Stimulated activated CD4-positive, alpha-beta T cell treated with anti-CD3 and anti-CD28 coated beads, Interleukin-12 subunit alpha, Interleukin-12 subunit beta, amount 100 ng/mL, for 4 hours (primary cell): ENCODE data around the gene HSD17B11.
"Not testable (repeated sequence)": the region's sequence is repeated elsewhere in the genome, so short reads cannot be mapped to it uniquely, and the experiment has no call there.

Experiments
- DNase-seq: peaks from one replicate; pipeline ENCODE4 v3.0.0-alpha.2; 2020

The HSD17B11 gene, protein sequence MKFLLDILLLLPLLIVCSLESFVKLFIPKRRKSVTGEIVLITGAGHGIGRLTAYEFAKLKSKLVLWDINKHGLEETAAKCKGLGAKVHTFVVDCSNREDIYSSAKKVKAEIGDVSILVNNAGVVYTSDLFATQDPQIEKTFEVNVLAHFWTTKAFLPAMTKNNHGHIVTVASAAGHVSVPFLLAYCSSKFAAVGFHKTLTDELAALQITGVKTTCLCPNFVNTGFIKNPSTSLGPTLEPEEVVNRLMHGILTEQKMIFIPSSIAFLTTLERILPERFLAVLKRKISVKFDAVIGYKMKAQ

GRCh38 chr4:87390891-87391575 is at the start of gene HSD17B11:
Gene HSD17B11, minus strand, starts transcription at chr4:87391188. Its CDS starts 118 bp downstream, at chr4:87391070.
- peak; percentile 62 for DNase-seq

DNA sequence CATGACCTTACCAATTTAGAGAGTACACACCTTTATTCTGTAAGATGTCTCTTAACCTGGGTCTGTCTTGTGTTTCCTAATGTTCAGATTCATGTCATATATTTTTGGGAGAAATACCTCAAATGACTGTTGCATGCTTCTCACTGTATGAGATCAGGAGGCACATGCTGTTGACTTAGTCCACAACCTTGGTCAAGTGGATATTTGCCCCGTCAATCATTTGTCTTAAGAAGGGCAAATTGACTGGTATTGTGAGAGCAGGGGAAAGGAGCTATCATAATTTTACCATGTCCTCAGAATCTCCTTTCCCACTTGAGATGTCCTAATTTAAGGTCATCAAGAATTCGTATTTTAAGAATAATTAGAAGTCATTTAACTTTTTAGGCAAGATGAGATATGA is 42.4 kb upstream of the HSD17B11 start:
- no peak for DNase-seq

GRCh38 chr4:87430038-87430437 is 39.0 kb upstream of the HSD17B11 start:
- no peak for DNase-seq

- no peak for DNase-seq
These were observed 38.0 kb upstream of the HSD17B11 start for GRCh38 chr4:87428979-87429378.

- DNase-seq: no peak
These were observed 36.5 kb upstream of the HSD17B11 start for GRCh38 chr4:87427518-87427868.

GRCh38 chr4:87426865-87427517 is 36.0 kb upstream of the HSD17B11 start:
- no peak for DNase-seq

GRCh38 chr4:87425711-87426110 is 34.7 kb upstream of the HSD17B11 start:
- DNase-seq: no peak

- not testable (repeated sequence) for DNase-seq
These were observed 33.1 kb upstream of the HSD17B11 start for GRCh38 chr4:87424099-87424543.

GRCh38 chr4:87423317-87424098 is 32.5 kb upstream of the HSD17B11 start:
- DNase-seq: no peak

DNA sequence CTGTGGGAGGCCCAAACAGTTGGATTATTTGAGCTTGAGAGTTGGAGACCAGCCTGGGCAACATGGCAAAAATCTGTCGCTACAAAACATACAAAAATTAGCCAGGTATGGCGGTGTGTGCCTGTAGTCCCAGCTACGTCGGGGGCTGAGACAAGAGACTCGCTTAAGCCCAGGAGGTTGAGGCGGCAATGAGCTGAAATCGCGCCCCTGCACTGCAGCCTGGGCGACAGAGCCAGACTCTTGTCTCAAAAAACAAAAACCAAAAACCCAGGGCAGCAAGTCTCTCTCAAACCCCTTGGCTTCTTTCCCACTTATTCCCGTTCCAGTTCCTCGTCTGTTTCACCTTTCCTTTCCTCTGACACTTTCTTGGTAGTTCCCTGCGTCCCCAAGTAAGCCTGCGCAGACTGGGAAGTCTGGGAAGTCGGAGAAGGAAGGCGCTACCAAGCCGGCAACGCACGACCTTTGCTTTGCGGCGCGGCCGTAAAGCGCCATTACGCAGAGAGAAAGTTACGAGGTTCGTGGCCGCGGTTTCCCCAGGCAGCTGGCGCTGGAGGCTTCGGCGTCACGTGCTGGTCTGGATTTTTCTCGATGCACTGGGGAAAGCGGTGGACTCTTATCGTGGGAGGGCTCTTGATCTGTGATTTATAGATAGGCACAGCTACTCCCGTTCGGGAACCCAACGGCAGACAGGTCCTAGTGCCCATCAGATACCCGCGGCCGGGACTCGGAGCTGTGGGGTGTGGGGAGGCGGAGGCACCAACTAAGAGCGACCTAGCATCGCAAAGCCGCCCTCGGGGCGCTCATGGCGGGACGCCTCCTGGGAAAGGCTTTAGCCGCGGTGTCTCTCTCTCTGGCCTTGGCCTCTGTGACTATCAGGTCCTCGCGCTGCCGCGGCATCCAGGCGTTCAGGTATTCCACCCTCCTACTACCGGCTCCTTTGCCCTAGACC is 31.4 kb upstream of the HSD17B11 start, which contains the start of gene NUDT9:
Gene NUDT9 (plus strand): TSS at position 470 of the 949 bp plus-strand sequence. CDS start 333 bp downstream, at position 803.
- peak; percentile 81 for DNase-seq

- DNase-seq: no peak
These were observed 29.4 kb upstream of the HSD17B11 start for GRCh38 chr4:87420276-87420830.

DNA sequence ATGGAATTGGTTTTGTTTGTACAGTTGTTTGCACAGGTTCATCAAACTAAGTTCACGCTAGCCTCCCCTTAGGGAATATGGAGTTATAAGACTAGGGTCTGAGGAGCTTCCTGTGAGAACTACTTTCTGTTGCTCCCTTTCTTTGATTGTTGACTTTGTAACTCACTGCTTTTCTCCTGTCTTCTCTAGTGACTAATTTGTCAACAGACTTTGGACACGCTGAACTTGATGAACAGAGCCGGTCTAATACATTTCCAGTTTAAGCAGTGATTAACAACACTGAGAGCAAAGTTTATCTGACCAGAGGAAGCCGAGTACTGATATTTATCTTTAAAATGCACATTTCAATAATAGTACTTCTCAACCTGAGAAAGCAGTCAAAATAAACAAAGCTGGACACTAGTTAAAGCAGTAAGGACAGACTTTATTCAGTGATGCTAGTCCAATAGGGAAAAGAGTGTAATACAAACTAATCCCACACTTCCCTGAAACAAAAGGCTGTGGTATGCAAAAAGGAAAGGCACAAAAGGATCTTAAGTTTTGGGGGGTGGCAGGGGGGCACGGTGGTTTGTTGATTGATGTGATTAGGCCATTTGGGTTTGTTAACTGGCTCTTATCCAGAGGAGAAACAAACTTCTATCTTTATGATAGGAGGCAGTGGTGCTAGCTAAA is 28.7 kb upstream of the HSD17B11 start:
- no peak for DNase-seq

DNA sequence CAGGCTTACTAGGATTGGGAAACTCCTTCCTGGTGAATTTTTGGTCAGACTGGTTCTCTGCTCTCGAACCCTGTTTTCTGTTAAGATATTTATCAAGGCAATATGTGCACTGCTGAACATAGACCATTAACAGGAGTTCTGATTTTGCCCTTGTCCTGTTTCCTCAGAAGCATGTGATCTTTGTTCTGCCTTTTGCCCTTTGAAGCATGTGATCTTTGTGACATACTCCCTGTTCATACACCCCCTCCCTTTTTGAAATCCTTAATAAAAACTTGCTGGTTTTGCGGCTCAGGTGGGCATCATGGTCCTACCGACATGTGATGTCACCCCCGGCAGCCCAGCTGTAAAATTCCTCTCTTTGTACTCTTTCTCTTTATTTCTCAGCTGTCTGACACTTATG is 27.4 kb upstream of the HSD17B11 start:
- DNase-seq: not testable (repeated sequence)

DNA sequence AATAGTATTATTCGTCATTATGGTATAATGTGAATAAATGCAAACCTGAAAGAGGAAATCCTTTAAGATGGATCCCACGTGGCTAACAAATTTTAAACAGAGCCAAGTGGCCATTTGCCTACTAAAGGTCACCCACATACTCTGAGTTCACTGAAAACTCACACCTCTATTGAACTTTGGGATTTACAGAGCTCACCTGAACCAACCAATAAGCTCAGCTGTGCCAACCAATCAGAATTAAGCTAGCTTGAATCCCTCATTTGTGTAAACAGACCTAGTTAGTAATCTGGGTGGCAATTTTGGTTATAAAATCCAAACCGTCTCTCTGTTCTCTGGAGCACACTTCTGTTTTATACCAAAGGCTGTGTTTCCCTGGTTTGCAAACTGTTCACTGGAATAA is 26.0 kb upstream of the HSD17B11 start:
- no peak for DNase-seq

DNA sequence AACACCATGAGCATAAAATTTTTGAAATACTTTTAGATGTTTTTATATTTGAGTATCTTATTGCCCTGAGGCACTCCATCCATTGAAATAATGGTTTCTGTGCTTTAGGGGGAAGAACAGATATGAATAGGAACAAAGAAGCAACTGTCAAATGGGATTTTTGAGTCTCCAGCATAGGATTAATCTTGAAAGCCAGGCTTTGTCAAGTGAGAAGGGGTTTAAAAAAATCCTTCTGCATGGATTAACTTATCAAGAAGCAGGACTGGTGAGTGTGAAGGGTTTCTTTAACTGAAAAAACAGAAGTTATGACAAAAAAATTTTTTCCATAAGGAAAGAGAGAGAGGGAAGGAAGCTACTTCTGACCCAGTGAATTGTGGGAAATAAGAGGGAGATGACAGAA is 23.8 kb upstream of the HSD17B11 start:
- DNase-seq: no peak

DNA sequence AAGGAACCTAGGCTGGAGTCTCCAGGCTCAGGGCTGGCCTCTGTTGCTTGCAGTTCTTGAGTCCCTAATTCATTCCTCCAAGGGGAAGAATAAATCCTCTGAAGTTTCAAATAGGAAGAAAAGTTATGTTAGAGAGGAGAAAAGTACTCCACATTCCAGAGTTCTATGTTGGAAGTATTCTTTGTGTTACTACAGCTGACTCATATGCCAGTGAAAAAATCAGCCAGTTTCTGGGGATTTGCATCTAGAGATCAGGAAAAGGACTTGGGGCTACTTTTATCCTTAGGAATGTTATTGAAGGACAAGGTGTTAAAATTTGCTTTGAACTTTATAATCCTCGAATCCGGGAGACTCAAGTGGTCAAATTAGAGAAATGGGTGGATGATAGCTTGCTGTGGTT is 19.7 kb upstream of the HSD17B11 start:
- no peak for DNase-seq

DNA sequence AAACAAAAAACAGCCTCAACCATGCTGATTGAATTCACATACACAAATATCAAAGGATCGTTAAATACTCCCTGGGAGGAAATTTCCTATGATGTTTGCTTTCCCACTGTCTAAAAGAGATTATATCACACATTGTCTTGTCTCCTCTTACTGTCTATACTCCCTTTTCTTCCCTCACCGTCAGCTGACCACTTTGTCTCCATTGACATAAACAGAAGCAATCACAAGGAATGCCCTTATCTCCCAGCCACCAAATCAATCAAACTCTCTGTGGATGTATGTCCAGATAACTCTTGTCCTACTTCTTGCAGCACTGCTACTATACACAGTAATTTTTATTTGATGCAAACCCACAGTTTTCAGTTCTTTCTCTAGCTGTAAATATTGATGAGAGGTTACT is 19.2 kb upstream of the HSD17B11 start:
- no peak for DNase-seq

DNA sequence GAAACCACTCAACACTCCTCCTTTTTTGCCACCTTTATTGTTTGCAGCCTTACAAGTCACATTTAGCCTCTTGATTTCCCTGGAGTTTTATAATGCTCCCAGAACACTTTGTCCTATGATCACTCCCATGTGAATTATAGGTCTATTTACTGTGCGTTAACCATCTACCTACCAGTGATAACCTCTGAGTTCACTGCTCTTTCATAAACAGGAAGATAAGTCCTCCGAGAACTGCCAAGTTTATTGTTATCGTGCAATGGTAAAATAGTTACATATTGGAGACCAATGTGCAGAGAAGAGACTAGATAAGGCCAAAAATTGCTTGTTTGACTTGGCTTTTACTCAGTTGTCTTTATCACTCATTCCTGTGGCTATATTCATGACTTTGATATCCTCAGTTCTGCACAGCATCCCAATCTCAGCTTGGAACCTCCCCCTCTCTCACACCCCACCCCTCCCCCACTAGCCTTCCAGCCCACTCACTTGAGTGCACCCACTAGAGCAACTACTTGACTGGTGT is 18.5 kb upstream of the HSD17B11 start:
- DNase-seq: no peak

DNA sequence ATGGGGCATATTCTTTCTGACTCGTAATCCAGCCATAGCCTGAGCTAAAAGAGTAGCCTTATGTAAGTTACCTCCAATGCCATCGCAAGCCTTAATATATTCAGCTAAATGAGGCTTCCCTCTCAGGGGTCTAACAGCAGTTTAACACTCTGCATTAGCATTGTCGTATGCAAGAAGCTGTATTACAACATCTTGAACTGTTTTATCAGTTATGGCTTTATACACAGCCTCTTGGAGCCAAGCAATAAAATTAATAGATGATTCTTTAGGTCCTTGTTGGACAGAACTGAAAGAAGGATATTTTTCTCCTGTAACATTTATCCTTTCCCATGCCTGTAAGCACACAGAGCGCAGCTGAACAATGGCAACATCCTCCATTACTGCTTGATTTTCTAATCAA is 15.9 kb upstream of the HSD17B11 start:
- DNase-seq: not testable (repeated sequence)

GRCh38 chr4:87406462-87406861 is 15.5 kb upstream of the HSD17B11 start:
- DNase-seq: no peak
